Measurements from ENCODE around the gene ZNF23. TPM values are rescaled to one million over a fixed set of nuclear protein-coding genes. Genes with fewer than 3 reads are reported as not detected.

Gene ZNF23
- total RNA-seq, result 5.2 and 5.3 TPM in 2 replicates

DNA sequence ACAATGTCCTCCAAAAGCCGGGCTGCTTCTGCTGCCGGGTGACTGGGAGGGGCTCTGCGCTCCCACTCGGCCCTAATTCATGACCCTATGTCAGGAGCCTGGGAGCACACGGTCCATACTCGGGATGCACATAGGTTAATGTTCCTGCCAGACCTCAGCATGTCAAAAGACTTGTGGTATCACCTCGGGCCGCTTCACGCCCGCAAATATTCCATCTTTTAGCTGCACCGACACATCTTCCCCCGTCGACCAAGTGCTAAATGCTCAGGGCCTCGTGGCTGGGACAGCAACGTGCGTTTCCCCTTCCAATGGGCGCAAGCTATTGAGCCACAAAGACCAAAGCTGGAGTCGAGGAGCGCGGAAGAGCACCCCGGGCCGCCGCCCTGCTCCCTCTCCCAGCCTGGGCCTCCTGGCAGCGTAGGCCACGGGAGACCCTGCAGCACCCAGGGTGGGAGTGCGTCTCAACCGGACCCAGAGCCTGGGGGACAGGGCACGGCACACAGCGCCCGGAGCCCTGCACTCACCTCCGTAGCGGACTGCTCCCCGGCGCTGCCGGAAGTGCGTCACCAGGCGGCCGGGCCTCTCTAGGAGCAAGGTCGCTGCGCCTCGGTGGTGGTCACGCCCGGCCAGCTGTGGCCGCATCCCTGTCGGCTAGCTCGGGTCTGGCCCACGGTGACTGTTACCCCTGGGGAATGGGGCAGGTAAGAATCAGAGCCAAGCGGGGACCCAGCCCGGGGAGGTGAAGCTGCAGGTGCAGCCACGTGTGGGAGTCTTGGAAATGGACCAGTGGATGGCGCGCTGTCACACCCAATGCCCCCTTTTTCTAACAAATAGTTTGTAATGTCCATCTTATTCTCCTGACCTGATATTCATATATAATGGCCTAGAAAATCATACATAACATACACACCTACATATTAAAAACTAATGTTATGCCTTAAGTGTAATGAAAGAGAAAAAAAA lies at the start of gene ZNF23:
Gene ZNF23, minus strand, starts transcription at position 562 of the 963 bp plus-strand sequence. CDS start 5,451 bp downstream, outside the sequence.

DNA sequence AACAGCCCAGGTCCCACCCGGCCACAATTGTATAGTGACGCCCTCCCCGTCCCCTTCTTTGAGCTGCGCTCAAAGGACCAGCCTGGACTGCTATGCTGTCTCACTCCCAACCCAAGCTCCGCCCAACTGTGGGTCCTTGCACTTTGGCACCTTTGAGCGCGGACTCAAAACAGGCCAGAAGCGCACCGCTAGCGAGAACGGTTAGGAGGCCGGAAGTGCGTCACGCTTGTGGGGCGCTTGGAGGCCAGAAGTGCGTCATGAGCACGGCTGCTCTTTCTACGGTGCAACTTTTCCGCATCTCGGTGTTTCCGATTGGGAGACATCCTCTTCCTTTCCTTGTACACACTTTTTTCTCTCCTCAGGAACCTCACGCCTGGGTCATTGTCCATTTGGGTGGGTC lies 27.1 kb upstream of the ZNF23 start, which contains the start of gene ZNF19:
Gene ZNF19, minus strand, starts transcription at position 203 of the 400 bp plus-strand sequence. CDS start 7,210 bp downstream, outside the sequence.

DNA sequence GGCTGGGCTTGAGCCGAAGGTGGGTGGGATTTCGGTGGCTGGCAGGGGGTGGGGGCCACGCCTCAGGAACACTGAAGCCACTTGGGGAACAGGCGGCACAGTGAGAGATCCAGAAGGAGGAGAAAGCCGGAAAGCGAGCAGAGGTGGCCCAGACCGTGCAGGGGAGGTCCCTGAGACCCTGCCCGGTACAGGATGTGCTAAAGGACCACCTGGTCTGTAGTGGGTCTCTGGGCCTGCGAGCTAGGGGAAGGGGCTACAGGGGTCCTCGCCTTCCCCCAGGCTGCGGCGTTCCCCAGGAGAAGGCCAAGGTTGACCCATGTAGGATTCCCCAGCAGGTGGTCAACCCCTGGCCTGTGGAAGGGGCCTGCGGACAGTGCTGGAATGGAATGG lies 20.0 kb downstream of the ZNF23 start, which contains the start of gene TLE7:
Gene TLE7, minus strand, starts transcription at position 4 of the 390 bp plus-strand sequence. CDS start 8,730 bp downstream, outside the sequence.

Other genes with a start within 250 kb of the ZNF23 start
- gene HYDIN, start 231.5 kb downstream of the ZNF23 start, total RNA-seq, result not detected in 2 replicates
- 37.2 and 46.1 TPM in 2 replicates for gene CMTR2, start 172.8 kb downstream of the ZNF23 start, total RNA-seq
- gene CALB2, start 103.5 kb downstream of the ZNF23 start, total RNA-seq, result not detected in 2 replicates
- not detected in 2 replicates for gene TLE7, start 20.2 kb downstream of the ZNF23 start, total RNA-seq
- gene ZNF19, start 27.1 kb upstream of the ZNF23 start, total RNA-seq, result 2.5 and 3.0 TPM in 2 replicates
- not detected in 2 replicates for gene CHST4, start 64.2 kb upstream of the ZNF23 start, total RNA-seq
- not detected in 2 replicates for gene TAT, start 114.8 kb upstream of the ZNF23 start, total RNA-seq
- 0.13 TPM in 1 of 2 replicates, not detected in the other for gene MARVELD3, start 163.9 kb upstream of the ZNF23 start, total RNA-seq

All from thoracic aorta endothelial cell (primary cell).